Stimulated activated CD4-positive, alpha-beta T cell treated with anti-CD3 and anti-CD28 coated beads, Interleukin-1b, Interleukin-23, amount 100 ng/mL, for 48 hours (primary cell): ENCODE results near the gene KCNMB1.

ENCODE experiments used
- DNase-seq: peaks from one replicate; pipeline ENCODE4 v3.0.0-alpha.2; 2020

Gene KCNMB1

GRCh38 chr5:170372971-170373370 lies 16.2 kb downstream of the KCNMB1 start:
- DNase-seq: no peak

GRCh38 chr5:170368586-170368985 lies 20.6 kb downstream of the KCNMB1 start:
- DNase-seq: no peak

- no peak for DNase-seq
These were observed 22.9 kb downstream of the KCNMB1 start for GRCh38 chr5:170366276-170366675.

GRCh38 chr5:170365831-170366230 lies 23.3 kb downstream of the KCNMB1 start:
- no peak for DNase-seq

- DNase-seq: no peak
These were observed 24.2 kb downstream of the KCNMB1 start for GRCh38 chr5:170365011-170365410.

GRCh38 chr5:170363671-170364070 lies 25.5 kb downstream of the KCNMB1 start:
- no peak for DNase-seq

- DNase-seq: no peak
These were observed 26.5 kb downstream of the KCNMB1 start for GRCh38 chr5:170362656-170363055.

- DNase-seq: no peak
These were observed 27.1 kb downstream of the KCNMB1 start for GRCh38 chr5:170362102-170362501.

GRCh38 chr5:170361616-170362015 lies 27.6 kb downstream of the KCNMB1 start:
- no peak for DNase-seq

GRCh38 chr5:170361116-170361515 lies 28.1 kb downstream of the KCNMB1 start:
- DNase-seq: no peak

GRCh38 chr5:170360709-170361108 lies 28.5 kb downstream of the KCNMB1 start:
- no peak for DNase-seq

GRCh38 chr5:170357955-170358444 lies 31.2 kb downstream of the KCNMB1 start:
- no peak for DNase-seq

- DNase-seq: no peak
These were observed 33.5 kb downstream of the KCNMB1 start for GRCh38 chr5:170355601-170356098.

GRCh38 chr5:170353961-170354360 lies 35.2 kb downstream of the KCNMB1 start:
- no peak for DNase-seq

GRCh38 chr5:170353011-170353761 lies 36.0 kb downstream of the KCNMB1 start:
- no peak for DNase-seq

- DNase-seq: no peak
These were observed 41.0 kb downstream of the KCNMB1 start for GRCh38 chr5:170348137-170348633.

- DNase-seq: no peak
These were observed 42.1 kb downstream of the KCNMB1 start for GRCh38 chr5:170347022-170347567.

- no peak for DNase-seq
These were observed 43.2 kb downstream of the KCNMB1 start for GRCh38 chr5:170345971-170346370.

GRCh38 chr5:170343177-170343576 lies 46.0 kb downstream of the KCNMB1 start:
- no peak for DNase-seq

GRCh38 chr5:170342153-170342725 lies 46.9 kb downstream of the KCNMB1 start:
- no peak for DNase-seq

GRCh38 chr5:170341545-170341944 lies 47.6 kb downstream of the KCNMB1 start:
- no peak for DNase-seq

GRCh38 chr5:170339780-170340167 lies 49.4 kb downstream of the KCNMB1 start:
- no peak for DNase-seq

GRCh38 chr5:170338933-170339779 lies 50.0 kb downstream of the KCNMB1 start:
- DNase-seq: peak; percentile 59
